ENCODE measurements around the gene TBC1D22A. TPM values are rescaled to one million over a fixed set of nuclear protein-coding genes. Genes with fewer than 3 reads are reported as not detected.
A peak's percentile ranks its signal among the peaks of the same experiment; 100 is the strongest.

The TBC1D22A gene
- total and polyA plus RNA-seq, 8 donors, result 12.0 to 17.6 (median 15.3) TPM

DNA sequence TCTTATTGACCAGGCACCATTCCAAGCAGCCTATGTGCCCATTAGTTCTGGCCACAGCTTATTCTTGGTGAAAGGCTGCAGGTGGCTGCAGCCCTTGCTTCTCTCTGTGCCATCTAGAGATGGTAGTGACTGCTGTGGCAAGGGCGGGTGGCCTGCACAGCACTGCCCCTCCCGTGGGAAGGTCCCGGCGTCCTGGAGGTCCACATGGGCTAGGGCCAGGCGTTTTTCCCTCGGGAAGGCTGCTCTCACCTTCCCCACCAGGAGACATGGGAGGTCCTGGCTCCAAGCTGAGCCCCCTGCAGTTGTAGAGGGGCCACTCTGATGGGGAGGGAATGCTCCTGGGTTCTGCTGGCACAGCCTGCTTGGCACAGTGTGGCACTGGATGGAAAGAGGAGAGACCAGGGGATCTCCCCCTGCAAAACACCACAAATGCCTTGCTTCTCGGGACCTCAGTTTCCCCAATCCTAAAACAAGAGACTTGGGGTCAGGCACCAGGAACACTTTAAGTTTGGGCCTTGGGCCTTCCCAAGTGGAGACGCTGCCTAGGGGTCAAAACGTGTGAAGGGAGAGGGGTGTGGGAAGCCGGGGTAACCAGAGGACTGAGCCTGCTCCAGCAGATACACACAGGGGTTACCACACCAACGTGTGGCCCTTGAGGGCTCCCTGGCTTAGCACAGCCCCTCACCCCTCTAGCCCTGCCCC, 10.0 kb upstream of the TBC1D22A start:
- TF ChIP-seq, protein P1, sequence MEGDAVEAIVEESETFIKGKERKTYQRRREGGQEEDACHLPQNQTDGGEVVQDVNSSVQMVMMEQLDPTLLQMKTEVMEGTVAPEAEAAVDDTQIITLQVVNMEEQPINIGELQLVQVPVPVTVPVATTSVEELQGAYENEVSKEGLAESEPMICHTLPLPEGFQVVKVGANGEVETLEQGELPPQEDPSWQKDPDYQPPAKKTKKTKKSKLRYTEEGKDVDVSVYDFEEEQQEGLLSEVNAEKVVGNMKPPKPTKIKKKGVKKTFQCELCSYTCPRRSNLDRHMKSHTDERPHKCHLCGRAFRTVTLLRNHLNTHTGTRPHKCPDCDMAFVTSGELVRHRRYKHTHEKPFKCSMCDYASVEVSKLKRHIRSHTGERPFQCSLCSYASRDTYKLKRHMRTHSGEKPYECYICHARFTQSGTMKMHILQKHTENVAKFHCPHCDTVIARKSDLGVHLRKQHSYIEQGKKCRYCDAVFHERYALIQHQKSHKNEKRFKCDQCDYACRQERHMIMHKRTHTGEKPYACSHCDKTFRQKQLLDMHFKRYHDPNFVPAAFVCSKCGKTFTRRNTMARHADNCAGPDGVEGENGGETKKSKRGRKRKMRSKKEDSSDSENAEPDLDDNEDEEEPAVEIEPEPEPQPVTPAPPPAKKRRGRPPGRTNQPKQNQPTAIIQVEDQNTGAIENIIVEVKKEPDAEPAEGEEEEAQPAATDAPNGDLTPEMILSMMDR (IDR thresholded peaks at IDR 0.05), result no peak
- WGBS, 2 donors, result 74 to 84% methylated on average over 11 of the region's 11 CpGs
- ATAC-seq (no peak), FAIRE-seq (no peak), DNase-seq (peak in 3 of 6 donors; percentile 23 to 56 (median 48))
- Histone ChIP-seq H3K4me3 (no peak overlapping the region), H3K27me3 (no peaks in the 10 kb centered on the region), H3K27ac (no peak overlapping the region), H3K36me3 (no peaks in the 10 kb centered on the region), H3K4me1 (peaks cover 8 to 10% (median 9%) of the 10 kb centered on the region in 3 donors), H3K9me3 (no peaks in the 10 kb centered on the region)
- intact Hi-C loops (cut with DNase I), result loop anchor here in 1 of 3 donors (10.0 kb wide), 1 partner anchor 178 kb away; no protein-coding TSS in a partner anchor

DNA sequence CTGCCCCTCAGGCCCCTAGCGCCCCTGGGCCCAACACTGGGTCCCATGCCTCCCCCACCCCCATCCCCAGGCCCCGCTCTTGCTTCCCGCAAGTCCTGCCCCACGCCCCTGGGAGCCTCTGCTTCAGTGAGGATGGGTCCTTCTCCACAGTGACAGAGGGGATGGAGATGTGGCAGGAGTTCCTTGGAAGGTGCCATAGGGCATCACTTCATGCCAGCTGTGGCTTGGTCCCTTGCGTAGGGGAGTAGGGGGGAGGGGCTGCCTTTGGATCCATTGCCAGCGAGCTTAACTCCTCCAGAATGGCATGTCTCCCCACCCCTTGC, 9.5 kb upstream of the TBC1D22A start:
- WGBS, 2 donors, result 94 to 95% methylated on average over 5 to 6 of the region's 6 CpGs
- intact Hi-C loops (cut with DNase I), result loop anchor here in 1 of 3 donors (10.0 kb wide), 1 partner anchor 178 kb away; no protein-coding TSS in a partner anchor
- H3K4me3 ChIP-seq, result no peak overlapping the region
- peaks cover 8 to 10% (median 9%) of the 10 kb centered on the region in 3 donors for H3K4me1 ChIP-seq
- TF ChIP-seq, protein P1 (IDR thresholded peaks at IDR 0.05), result no peak
- H3K36me3 ChIP-seq, result no peaks in the 10 kb centered on the region
- no peaks in the 10 kb centered on the region for H3K9me3 ChIP-seq
- no peak for ATAC-seq
- no peak for FAIRE-seq
- H3K27ac ChIP-seq, result peak overlapping the region in 2 of 4 donors; percentile 83 to 89
- H3K27me3 ChIP-seq, result no peaks in the 10 kb centered on the region
- peak in 3 of 6 donors; percentile 51 to 65 (median 51) for DNase-seq

DNA sequence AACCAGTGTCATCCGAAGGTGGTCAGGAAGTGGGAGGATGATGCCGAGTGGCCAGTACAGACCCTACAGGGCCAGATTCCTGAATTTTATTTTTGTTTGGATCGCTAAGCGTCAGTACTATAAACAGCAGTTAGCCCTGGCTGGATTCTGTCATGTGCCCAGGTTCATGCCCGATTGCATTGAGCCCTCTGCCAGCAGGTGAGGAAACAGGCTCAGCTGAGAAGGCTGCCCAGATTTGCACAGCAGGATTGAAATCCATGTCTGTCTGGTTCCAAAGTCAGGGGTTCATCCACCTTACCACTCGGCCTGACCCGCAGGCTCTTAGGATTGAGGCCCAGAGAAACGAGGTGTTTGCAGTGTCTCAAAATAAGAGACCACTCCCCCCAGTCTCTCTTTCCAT, 9.1 kb upstream of the TBC1D22A start:
- no peak for ATAC-seq
- no peaks in the 10 kb centered on the region for H3K9me3 ChIP-seq
- H3K27ac ChIP-seq, result peak overlapping the region; percentile 38 to 89 (median 75)
- 86 to 90% methylated on average over 8 of the region's 8 CpGs for WGBS, 2 donors
- no peak for FAIRE-seq
- H3K4me3 ChIP-seq, result no peak overlapping the region
- H3K27me3 ChIP-seq, result no peaks in the 10 kb centered on the region
- intact Hi-C loops (cut with DNase I), result loop anchor here in 1 of 3 donors (10.0 kb wide), 1 partner anchor 179 kb away; no protein-coding TSS in a partner anchor
- TF ChIP-seq, protein P1 (IDR thresholded peaks at IDR 0.05), result no peak
- peaks cover 8 to 10% (median 9%) of the 10 kb centered on the region in 3 donors for H3K4me1 ChIP-seq
- no peak for DNase-seq
- H3K36me3 ChIP-seq, result no peaks in the 10 kb centered on the region

DNA sequence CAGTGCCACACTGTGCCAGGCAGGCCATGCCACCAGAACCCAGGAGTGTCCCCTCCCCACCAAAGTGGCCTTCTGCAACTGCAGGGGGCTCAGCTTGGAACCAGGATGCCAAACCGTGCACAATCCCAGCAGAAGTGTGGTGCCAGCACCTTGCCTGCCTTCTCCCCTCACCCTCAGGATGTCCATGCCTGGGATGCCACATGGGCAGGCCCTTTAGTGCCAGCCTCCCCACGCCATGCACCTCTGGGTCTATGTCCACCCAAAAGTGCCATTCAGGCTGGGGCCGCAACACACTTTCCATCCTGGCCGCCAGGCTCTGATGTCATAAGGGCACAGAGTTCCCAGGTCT, 8.7 kb upstream of the TBC1D22A start:
- Histone ChIP-seq H3K9me3 (no peaks in the 10 kb centered on the region), H3K27me3 (no peaks in the 10 kb centered on the region), H3K4me3 (peak overlapping the region in 1 of 4 donors; percentile 18), H3K36me3 (no peaks in the 10 kb centered on the region), H3K4me1 (peaks cover 8 to 14% (median 9%) of the 10 kb centered on the region in 3 donors), H3K27ac (peak overlapping the region; percentile 38 to 89 (median 75))
- FAIRE-seq (no peak), ATAC-seq (no peak), DNase-seq (peak in 2 of 6 donors; percentile 53 to 54)
- TF ChIP-seq, protein P1 (IDR thresholded peaks at IDR 0.05), result no peak
- intact Hi-C loops (cut with DNase I), result loop anchor here in 1 of 3 donors (10.0 kb wide), 1 partner anchor 179 kb away; no protein-coding TSS in a partner anchor
- 83 to 85% methylated on average over 4 of the region's 4 CpGs for WGBS, 2 donors
